A549 (cell line): ENCODE measurements around the gene ACADSB.

ENCODE experiments used
- HOXA7 ChIP-seq: fragments of 250-450 bp; sonication (Bioruptor Pico); IDR thresholded peaks from 2 replicates; pipeline ENCODE4 v1.5.0; 2020; ENCODE audit warnings: mild to moderate bottlenecking, moderate library complexity
- POLR2A ChIP-seq: IDR thresholded peaks from 2 replicates; pipeline ENCODE4 v1.6.1; 2012; ENCODE audit warnings: mild to moderate bottlenecking, low read length

- TF ChIP-seq POLR2A (no peak), HOXA7 (CRISPR knock-in tag) (no peak)
Observed at GRCh38 chr10:123011987-123012386, 3.2 kb downstream of the ACADSB start.
